Measurements from ENCODE around the gene EPB41L4A. TPM values are rescaled to one million over a fixed set of nuclear protein-coding genes. Genes with fewer than 3 reads are reported as not detected.
A peak's percentile ranks its signal among the peaks of the same experiment; 100 is the strongest.
"Not testable (repeated sequence)": the region's sequence is repeated elsewhere in the genome, so short reads cannot be mapped to it uniquely, and the experiment has no call there.

Gene EPB41L4A
- total RNA-seq, 1 donor from 2014 or later, result 37.7 TPM

DNA sequence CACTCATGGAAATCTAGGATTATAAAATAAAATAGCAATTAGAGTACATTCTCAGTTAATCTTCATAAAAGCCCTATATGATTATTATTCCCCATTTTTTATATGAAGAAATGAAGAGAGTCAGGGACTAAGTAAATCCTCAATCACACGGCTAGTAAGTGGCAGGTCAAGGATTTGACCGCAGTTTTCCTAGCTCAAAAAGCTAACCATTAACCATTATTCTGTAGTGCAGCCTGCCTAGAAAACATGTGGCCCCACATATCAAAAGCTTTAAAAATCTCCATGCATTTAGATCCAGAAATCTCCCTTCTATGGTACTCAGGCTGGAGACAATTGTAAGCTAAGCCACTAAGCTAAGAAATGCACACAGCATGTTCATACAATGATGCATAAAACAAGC is 21.4 kb downstream of the EPB41L4A start:
- Mint-ChIP-seq H3K4me3 (ENCODE audit: low read depth) (no peak overlapping the region), H3K27me3 (no peaks in the 10 kb centered on the region), H3K4me1 (ENCODE audit: low read depth) (peaks cover 5% of the 10 kb centered on the region), H3K36me3 (ENCODE audit: insufficient read depth) (peaks cover 18% of the 10 kb centered on the region), H3K9me3 (ENCODE audit: low read depth) (no peaks in the 10 kb centered on the region), H3K27ac (no peak overlapping the region)
- DNase-seq (ENCODE audit: low spot score, unreplicated experiment), result no peak
- TF ChIP-seq, protein P1, sequence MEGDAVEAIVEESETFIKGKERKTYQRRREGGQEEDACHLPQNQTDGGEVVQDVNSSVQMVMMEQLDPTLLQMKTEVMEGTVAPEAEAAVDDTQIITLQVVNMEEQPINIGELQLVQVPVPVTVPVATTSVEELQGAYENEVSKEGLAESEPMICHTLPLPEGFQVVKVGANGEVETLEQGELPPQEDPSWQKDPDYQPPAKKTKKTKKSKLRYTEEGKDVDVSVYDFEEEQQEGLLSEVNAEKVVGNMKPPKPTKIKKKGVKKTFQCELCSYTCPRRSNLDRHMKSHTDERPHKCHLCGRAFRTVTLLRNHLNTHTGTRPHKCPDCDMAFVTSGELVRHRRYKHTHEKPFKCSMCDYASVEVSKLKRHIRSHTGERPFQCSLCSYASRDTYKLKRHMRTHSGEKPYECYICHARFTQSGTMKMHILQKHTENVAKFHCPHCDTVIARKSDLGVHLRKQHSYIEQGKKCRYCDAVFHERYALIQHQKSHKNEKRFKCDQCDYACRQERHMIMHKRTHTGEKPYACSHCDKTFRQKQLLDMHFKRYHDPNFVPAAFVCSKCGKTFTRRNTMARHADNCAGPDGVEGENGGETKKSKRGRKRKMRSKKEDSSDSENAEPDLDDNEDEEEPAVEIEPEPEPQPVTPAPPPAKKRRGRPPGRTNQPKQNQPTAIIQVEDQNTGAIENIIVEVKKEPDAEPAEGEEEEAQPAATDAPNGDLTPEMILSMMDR (IDR thresholded peaks at IDR 0.05; ENCODE audit: unreplicated experiment), result no peak

DNA sequence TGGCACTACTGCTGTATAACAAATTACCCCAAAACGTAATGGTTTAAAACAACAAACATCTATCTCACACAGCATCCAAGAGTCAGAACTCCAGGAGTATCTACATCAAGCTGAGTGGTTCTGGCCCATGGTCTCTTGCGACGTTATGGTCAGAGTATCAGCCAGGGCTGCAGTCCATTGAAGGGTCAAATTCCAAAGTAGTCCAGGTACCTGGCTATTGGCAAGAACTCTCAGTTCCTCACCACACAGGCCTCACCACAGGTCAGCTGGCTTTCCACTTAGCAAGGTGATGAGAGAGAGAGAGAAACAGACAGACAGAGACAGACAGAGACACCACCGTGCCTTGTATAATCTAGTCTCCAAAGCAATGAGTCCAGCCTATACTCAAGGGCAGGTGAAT is 22.6 kb downstream of the EPB41L4A start:
- Mint-ChIP-seq H3K27me3 (no peaks in the 10 kb centered on the region), H3K4me3 (ENCODE audit: low read depth) (no peak overlapping the region), H3K36me3 (ENCODE audit: insufficient read depth) (peaks cover 12% of the 10 kb centered on the region), H3K9me3 (ENCODE audit: low read depth) (no peaks in the 10 kb centered on the region), H3K27ac (no peak overlapping the region), H3K4me1 (ENCODE audit: low read depth) (peaks cover 6% of the 10 kb centered on the region)
- TF ChIP-seq, protein P1 (IDR thresholded peaks at IDR 0.05; ENCODE audit: unreplicated experiment), result no peak
- DNase-seq (ENCODE audit: low spot score, unreplicated experiment), result no peak

DNA sequence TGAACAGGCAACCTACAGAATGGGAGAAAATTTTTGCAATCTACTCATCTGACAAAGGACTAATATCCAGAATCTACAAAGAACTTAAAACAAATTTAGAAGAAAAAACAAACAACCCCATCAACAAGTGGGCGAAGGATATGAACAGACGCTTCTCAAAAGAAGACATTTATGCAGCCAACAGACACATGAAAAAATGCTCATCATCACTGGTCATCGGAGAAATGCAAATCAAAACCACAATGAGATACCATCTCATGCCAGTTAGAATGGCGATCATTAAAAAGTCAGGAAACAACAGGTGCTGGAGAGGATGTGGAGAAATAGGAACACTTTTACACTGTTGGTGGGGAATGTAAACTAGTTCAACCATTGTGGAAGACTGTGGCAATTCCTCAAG is 23.8 kb downstream of the EPB41L4A start:
- not testable (repeated sequence) for H3K4me3 Mint-ChIP-seq (ENCODE audit: low read depth); DNase-seq (ENCODE audit: low spot score, unreplicated experiment); H3K27me3 Mint-ChIP-seq; H3K27ac Mint-ChIP-seq; H3K9me3 Mint-ChIP-seq (ENCODE audit: low read depth)
- Mint-ChIP-seq H3K36me3 (ENCODE audit: insufficient read depth) (peaks cover 12% of the 10 kb centered on the region), H3K4me1 (ENCODE audit: low read depth) (peaks cover 12% of the 10 kb centered on the region)

DNA sequence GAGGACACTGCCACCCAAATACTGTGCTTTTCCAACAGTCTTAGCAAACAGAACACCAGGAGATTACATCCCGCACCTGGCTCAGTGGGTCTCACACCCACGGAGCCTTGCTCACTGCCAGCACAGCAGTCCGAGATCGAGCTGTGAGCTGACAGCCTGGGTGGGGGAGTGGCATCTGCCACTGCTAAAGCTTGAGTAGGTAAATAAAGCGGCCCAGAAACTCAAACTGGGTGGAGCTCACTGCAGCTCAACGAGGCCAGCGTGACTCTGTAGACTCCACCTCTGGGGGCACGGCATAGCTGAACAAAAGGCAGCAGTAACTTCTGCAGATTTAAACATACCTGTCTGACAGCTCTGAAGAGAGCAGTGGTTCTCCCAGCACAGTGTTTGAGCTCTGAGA is 28.8 kb downstream of the EPB41L4A start:
- DNase-seq (ENCODE audit: low spot score, unreplicated experiment), result peak; percentile 31
- TF ChIP-seq, protein P1 (IDR thresholded peaks at IDR 0.05; ENCODE audit: unreplicated experiment), result no peak
- Mint-ChIP-seq H3K9me3 (ENCODE audit: low read depth) (no peaks in the 10 kb centered on the region), H3K4me1 (ENCODE audit: low read depth) (peaks cover 25% of the 10 kb centered on the region), H3K27me3 (no peaks in the 10 kb centered on the region), H3K36me3 (ENCODE audit: insufficient read depth) (peaks cover under 1% of the 10 kb centered on the region), H3K27ac (peak overlapping the region; percentile 35), H3K4me3 (ENCODE audit: low read depth) (peak overlapping the region; percentile 33)

DNA sequence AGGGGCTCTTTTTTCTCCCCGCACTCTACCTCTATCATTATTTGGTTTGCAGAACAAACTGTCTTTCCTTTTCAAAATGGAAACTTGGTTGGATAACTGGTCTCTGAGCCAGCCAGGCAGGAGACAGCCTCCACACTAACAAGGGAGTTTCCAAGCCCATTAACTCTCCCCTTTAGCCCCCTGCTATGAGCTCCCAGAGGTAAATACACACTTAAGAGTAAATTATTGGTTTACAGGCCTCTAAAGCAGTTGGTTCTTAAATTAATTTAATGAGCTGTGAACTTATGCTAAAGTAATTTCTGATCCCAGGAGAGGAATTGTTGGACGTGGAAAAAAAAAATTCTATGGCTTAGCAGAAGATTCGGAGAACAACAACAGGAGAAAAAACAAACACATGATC is 30.3 kb downstream of the EPB41L4A start:
- TF ChIP-seq, protein P1 (IDR thresholded peaks at IDR 0.05; ENCODE audit: unreplicated experiment), result no peak
- no peak for DNase-seq (ENCODE audit: low spot score, unreplicated experiment)
- Mint-ChIP-seq H3K4me3 (ENCODE audit: low read depth) (no peak overlapping the region), H3K27ac (no peak overlapping the region), H3K36me3 (ENCODE audit: insufficient read depth) (no peaks in the 10 kb centered on the region), H3K27me3 (no peaks in the 10 kb centered on the region), H3K4me1 (ENCODE audit: low read depth) (peaks cover 25% of the 10 kb centered on the region), H3K9me3 (ENCODE audit: low read depth) (no peaks in the 10 kb centered on the region)

DNA sequence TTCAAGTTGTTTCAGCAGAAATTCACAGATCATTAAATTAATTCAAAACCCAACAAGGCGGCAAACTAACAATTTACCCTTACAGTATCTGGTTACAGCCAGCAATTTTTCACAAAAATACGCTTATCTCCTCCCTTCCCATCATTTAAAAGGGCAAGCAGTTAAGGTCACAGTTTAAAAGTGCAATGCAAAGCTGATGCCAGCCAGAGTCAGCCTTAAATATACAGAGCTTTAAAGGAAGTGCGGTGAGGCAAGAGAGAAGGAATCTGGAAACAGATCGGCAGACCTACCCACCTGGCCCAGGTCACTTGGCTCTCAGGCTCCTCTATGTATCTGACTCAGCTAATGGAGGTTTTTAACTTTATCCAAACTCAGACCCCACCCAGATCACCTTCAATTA is 31.0 kb downstream of the EPB41L4A start:
- TF ChIP-seq, protein P1 (IDR thresholded peaks at IDR 0.05; ENCODE audit: unreplicated experiment), result no peak
- Mint-ChIP-seq H3K4me1 (ENCODE audit: low read depth) (peaks cover 25% of the 10 kb centered on the region), H3K9me3 (ENCODE audit: low read depth) (no peaks in the 10 kb centered on the region), H3K27me3 (no peaks in the 10 kb centered on the region), H3K27ac (no peak overlapping the region), H3K4me3 (ENCODE audit: low read depth) (no peak overlapping the region), H3K36me3 (ENCODE audit: insufficient read depth) (no peaks in the 10 kb centered on the region)
- DNase-seq (ENCODE audit: low spot score, unreplicated experiment), result no peak

Data from progenitor cell of endocrine pancreas (in vitro differentiated cells).